ENCODE data around the gene DAG1. TPM values are rescaled to one million over a fixed set of nuclear protein-coding genes. Genes with fewer than 3 reads are reported as not detected.

Gene DAG1
- total RNA-seq, 1 donor from 2014 or later: 67.5 TPM

GRCh38 chr3:49523756-49524747, 54.0 kb downstream of the DAG1 start:
- no peak overlapping the region for H3K4me2 ChIP-seq
- no peaks in the 10 kb centered on the region for H3K36me3 ChIP-seq
- no peak overlapping the region for H3K27ac ChIP-seq
- H2AFZ ChIP-seq (replicated peaks): no peak overlapping the region
- H3K27me3 ChIP-seq: no peaks in the 10 kb centered on the region
- no peak overlapping the region for H3K4me3 ChIP-seq
- no peak for TF ChIP-seq CTCF (IDR thresholded peaks at IDR 0.05)
- TF ChIP-seq EZH2phosphoT487 (IDR thresholded peaks at IDR 0.05): no peak
- no peak for TF ChIP-seq EZH2 (IDR thresholded peaks at IDR 0.05)
- Mint-ChIP-seq H3K27ac (no peak overlapping the region), H3K4me3 (no peak overlapping the region), H3K36me3 (peaks cover 30% of the 10 kb centered on the region), H3K9me3 (no peaks in the 10 kb centered on the region), H3K4me1 (peaks cover 10% of the 10 kb centered on the region), H3K27me3 (ENCODE audit: insufficient read depth, low read depth) (no peaks in the 10 kb centered on the region)
- no peak for DNase-seq (ENCODE audit: low spot score)
- no peaks in the 10 kb centered on the region for H3K9me3 ChIP-seq (ENCODE audit: low read depth)
- H3K4me1 ChIP-seq: peaks cover 11% of the 10 kb centered on the region
- H4K20me1 ChIP-seq (ENCODE audit: low read depth): peaks cover 13% of the 10 kb centered on the region
- H3K79me2 ChIP-seq (ENCODE audit: low read depth): peaks cover 80% of the 10 kb centered on the region
- H3K9ac ChIP-seq: no peak overlapping the region
- no peaks in the 10 kb centered on the region for H3F3A ChIP-seq (ENCODE audit: low read depth)

GRCh38 chr3:49529567-49529966, 59.5 kb downstream of the DAG1 start:
- Histone ChIP-seq H3K4me3 (no peak overlapping the region), H3K27me3 (no peaks in the 10 kb centered on the region), H3K36me3 (no peaks in the 10 kb centered on the region), H3K79me2 (ENCODE audit: low read depth) (peaks cover 36% of the 10 kb centered on the region), H3K27ac (no peak overlapping the region), H2AFZ (replicated peaks) (no peak overlapping the region), H3F3A (ENCODE audit: low read depth) (no peaks in the 10 kb centered on the region), H3K9me3 (ENCODE audit: low read depth) (no peaks in the 10 kb centered on the region), H3K4me1 (peaks cover 5% of the 10 kb centered on the region), H3K9ac (no peak overlapping the region), H3K4me2 (no peak overlapping the region), H4K20me1 (ENCODE audit: low read depth) (peaks cover 8% of the 10 kb centered on the region)
- peaks cover 14% of the 10 kb centered on the region for H3K4me1 Mint-ChIP-seq
- no peak overlapping the region for H3K27ac Mint-ChIP-seq
- H3K4me3 Mint-ChIP-seq: no peak overlapping the region
- no peak for TF ChIP-seq EZH2 (IDR thresholded peaks at IDR 0.05)
- TF ChIP-seq CTCF (IDR thresholded peaks at IDR 0.05): no peak
- no peak for TF ChIP-seq EZH2phosphoT487 (IDR thresholded peaks at IDR 0.05)
- H3K36me3 Mint-ChIP-seq: peaks cover 33% of the 10 kb centered on the region
- no peaks in the 10 kb centered on the region for H3K27me3 Mint-ChIP-seq (ENCODE audit: insufficient read depth, low read depth)
- no peaks in the 10 kb centered on the region for H3K9me3 Mint-ChIP-seq
- DNase-seq (ENCODE audit: low spot score): no peak

- no peak for DNase-seq (ENCODE audit: low spot score)
- H3K9me3 ChIP-seq (ENCODE audit: low read depth): no peaks in the 10 kb centered on the region
- Mint-ChIP-seq H3K27ac (no peak overlapping the region), H3K36me3 (peaks cover 30% of the 10 kb centered on the region), H3K9me3 (no peaks in the 10 kb centered on the region), H3K27me3 (ENCODE audit: insufficient read depth, low read depth) (no peaks in the 10 kb centered on the region), H3K4me3 (no peak overlapping the region), H3K4me1 (peaks cover 19% of the 10 kb centered on the region)
- no peak overlapping the region for H3K4me3 ChIP-seq
- peaks cover 33% of the 10 kb centered on the region for H3K79me2 ChIP-seq (ENCODE audit: low read depth)
- no peak overlapping the region for H2AFZ ChIP-seq (replicated peaks)
- H3K9ac ChIP-seq: no peak overlapping the region
- H4K20me1 ChIP-seq (ENCODE audit: low read depth): peaks cover 14% of the 10 kb centered on the region
- TF ChIP-seq CTCF (IDR thresholded peaks at IDR 0.05): no peak
- no peak for TF ChIP-seq EZH2phosphoT487 (IDR thresholded peaks at IDR 0.05)
- no peak for TF ChIP-seq EZH2 (IDR thresholded peaks at IDR 0.05)
- H3K4me1 ChIP-seq: peaks cover 11% of the 10 kb centered on the region
- H3K36me3 ChIP-seq: no peaks in the 10 kb centered on the region
- H3K4me2 ChIP-seq: no peak overlapping the region
- H3K27ac ChIP-seq: no peak overlapping the region
- peaks cover 3% of the 10 kb centered on the region for H3F3A ChIP-seq (ENCODE audit: low read depth)
- H3K27me3 ChIP-seq: no peaks in the 10 kb centered on the region
These were observed 60.2 kb downstream of the DAG1 start for GRCh38 chr3:49530231-49530630.
